A549 (cell line): ENCODE data around the gene AGAP5. TPM values are rescaled to one million over a fixed set of nuclear protein-coding genes. Genes with fewer than 3 reads are reported as not detected.
"Not testable (repeated sequence)": the region's sequence is repeated elsewhere in the genome, so short reads cannot be mapped to it uniquely, and the experiment has no call there.

ENCODE experiments used
- ATAC-seq, 2 experiments: fragments of 200-7000 bp in 1 of 2; fragments of >200 bp in 1 of 2; cut with Nextera tagmentation in 1 of 2; cut with Tn5 transposase in 1 of 2; 3 replicates each; pipeline versions ENCODE4 v1.8.0 to v1.9.1; 2018 to 2020; ENCODE audit warnings: mild to moderate bottlenecking in 1 of 2, moderate library complexity in 1 of 2
- CTCF ChIA-PET: fragments of 300-600 bp; sonication (Branson Sonifier 250); formaldehyde crosslinking; extraction: SDS; loops from one replicate; lab custom pipeline; 2021; ENCODE audit warnings: antibody characterized with exemption, inconsistent platforms; lab: Yijun Ruan, JAX
- POLR2A ChIA-PET: fragments of 350-600 bp; formaldehyde crosslinking; extraction: SDS; loops from one replicate; lab custom pipeline; 2021; ENCODE audit warnings: antibody characterized with exemption, inconsistent platforms; lab: Yijun Ruan, JAX
- DNase-seq, 2 experiments: peaks; one replicate each; pipeline versions ENCODE4 v3.0.0 to v3.0.0-alpha.2; 2011 to 2016; ENCODE audit warnings: low read depth in 1 of 2, low spot score in 1 of 2
- FAIRE-seq: peaks from 2 replicates; lab custom pipeline; 2011; peaks lifted over from hg19 to GRCh38; lab: Jason Lieb, UNC
- H3K27ac ChIP-seq, 2 experiments: fragments of >200 bp; sonication (Bioruptor Twin); formaldehyde crosslinking; 3 replicates each; pipeline ENCODE4 v1.5.1; 2016 to 2017
- H3K4me1 ChIP-seq: fragments of >200 bp; sonication (Bioruptor Twin); formaldehyde crosslinking; 3 replicates; pipeline ENCODE4 v1.6.1; 2016
- H3K4me2 ChIP-seq: fragments of >200 bp; sonication (Bioruptor Twin); formaldehyde crosslinking; 3 replicates; pipeline ENCODE4 v1.6.1; 2016
- H3K4me3 ChIP-seq: fragments of >200 bp; sonication (Bioruptor Twin); formaldehyde crosslinking; 3 replicates; pipeline ENCODE4 v1.5.1; 2016
- H3K9me3 ChIP-seq: fragments of >200 bp; sonication (Bioruptor Twin); formaldehyde crosslinking; 3 replicates; pipeline ENCODE4 v1.6.1; 2016
- BCL3 ChIP-seq: fragments of >200 bp; sonication (Bioruptor Twin); formaldehyde crosslinking; IDR thresholded peaks from 3 replicates; pipeline ENCODE4 v1.6.1; 2016
- CBX8 ChIP-seq: fragments of 200-600 bp; sonication (generic); IDR thresholded peaks from 2 replicates; pipeline ENCODE4 v1.6.1; 2016
- CTCF ChIP-seq: fragments of >200 bp; sonication (Bioruptor Twin); formaldehyde crosslinking; IDR thresholded peaks from 3 replicates; pipeline ENCODE4 v1.5.1; 2016
- ESRRA ChIP-seq: fragments of 150-350 bp; IDR thresholded peaks from 2 replicates; pipeline ENCODE4 v1.6.1; 2014; ENCODE audit warnings: mild to moderate bottlenecking, low read length, borderline replicate concordance
- HES2 ChIP-seq: fragments of >200 bp; sonication (Bioruptor Twin); formaldehyde crosslinking; IDR thresholded peaks from 2 replicates; pipeline ENCODE4 v1.6.1; 2016
- HOXB5 ChIP-seq: fragments of 250-450 bp; sonication (Bioruptor Pico); IDR thresholded peaks from 2 replicates; pipeline ENCODE4 v1.5.0; 2020; ENCODE audit warnings: mild to moderate bottlenecking, moderate library complexity
- JUN ChIP-seq, 2 experiments: fragments of >200 bp; sonication (Bioruptor Twin); formaldehyde crosslinking; IDR thresholded peaks; 2 replicates in 1 of 2; 3 replicates in 1 of 2; pipeline ENCODE4 v1.6.1; 2016 to 2017
- KDM1A ChIP-seq: fragments of 200-600 bp; sonication (generic); IDR thresholded peaks from 2 replicates; pipeline ENCODE4 v1.6.1; 2016; ENCODE audit warnings: low read depth, mild to moderate bottlenecking
- MAFK ChIP-seq: fragments of 450-650 bp; IDR thresholded peaks from 2 replicates; pipeline ENCODE4 v1.6.1; 2014; ENCODE audit not compliant: partially characterized antibody
- NPAS2 ChIP-seq: fragments of 250-450 bp; sonication (Bioruptor Pico); IDR thresholded peaks from 2 replicates; pipeline ENCODE4 v1.8.0; 2022; ENCODE audit warnings: mild to moderate bottlenecking, moderate library complexity, borderline replicate concordance
- RARB ChIP-seq: fragments of 250-450 bp; sonication (Bioruptor Pico); IDR thresholded peaks from 2 replicates; pipeline ENCODE4 v1.8.0; 2021; ENCODE audit warnings: mild to moderate bottlenecking, moderate library complexity
- SMC3 ChIP-seq: fragments of >200 bp; sonication (Bioruptor Twin); formaldehyde crosslinking; IDR thresholded peaks from 3 replicates; pipeline ENCODE4 v1.6.1; 2018; ENCODE audit warnings: inconsistent platforms
- SREBF2 ChIP-seq: fragments of 450-650 bp; IDR thresholded peaks from 2 replicates; pipeline ENCODE4 v1.6.1; 2014; ENCODE audit warnings: mild to moderate bottlenecking, moderate library complexity
- USF2 ChIP-seq: fragments of 450-650 bp; IDR thresholded peaks from 2 replicates; pipeline ENCODE4 v1.6.1; 2014; ENCODE audit warnings: antibody characterized with exemption
- ZC3H11A ChIP-seq: fragments of 450-650 bp; IDR thresholded peaks from 2 replicates; pipeline ENCODE4 v1.6.1; 2014; ENCODE audit warnings: antibody characterized with exemption, mild to moderate bottlenecking
- ZFP36 ChIP-seq: fragments of 450-650 bp; IDR thresholded peaks from 2 replicates; pipeline ENCODE4 v1.6.1; 2014; ENCODE audit warnings: borderline replicate concordance; ENCODE audit not compliant: partially characterized antibody
- WGBS: methylation state at CpG from one replicate; pipeline ENCODE4 v1.1.6; 2017; ENCODE audit errors: missing lambda C conversion rate; 5-methylcytosine and 5-hydroxymethylcytosine counted together
- polyA plus RNA-seq, 4 experiments: library from polyadenylated mRNA; depleted of rRNA in 3 of 4; stranded (reverse); fragments of >200 nt; fragmentation: RNase III in 1 of 4; extraction: RNeasy Plus Mini Kit Qiagen cat#74134 plus additional on column Dnase treatment in 1 of 4; gene quantifications; 2 replicates in 3 of 4; 3 replicates in 1 of 4; pipeline ENCODE4 v1.2.3, GENCODE V29; 2011 to 2017

AGAP5 gene
- polyA plus RNA-seq, 2 of the 4 experiments (the other 2 are of a cell fraction): 2.5 to 4.0 TPM

GRCh38 chr10:73665581-73665980 lies 32.3 kb downstream of the AGAP5 start:
- H3K9me3 ChIP-seq, H3K4me2 ChIP-seq, H3K4me1 ChIP-seq, H3K4me3 ChIP-seq, CTCF ChIA-PET, DNase-seq, H3K27ac ChIP-seq, ATAC-seq, POLR2A ChIA-PET, FAIRE-seq: not testable (repeated sequence)
- 88% methylated on average over 3 of the region's 3 CpGs for WGBS

- POLR2A ChIA-PET, H3K4me3 ChIP-seq, H3K4me1 ChIP-seq, DNase-seq, H3K9me3 ChIP-seq, H3K27ac ChIP-seq, FAIRE-seq, ATAC-seq, H3K4me2 ChIP-seq: not testable (repeated sequence)
- CTCF ChIA-PET: interaction anchor here (1.7 kb wide), 1 partner anchor 135 kb away, joined by 4 read pairs; no protein-coding TSS in a partner anchor
- WGBS: 79% methylated on average over 7 of the region's 13 CpGs
These were observed 33.5 kb downstream of the AGAP5 start for GRCh38 chr10:73664156-73665040.

GRCh38 chr10:73663621-73664020 lies 34.3 kb downstream of the AGAP5 start:
- H3K4me3 ChIP-seq, DNase-seq, FAIRE-seq, POLR2A ChIA-PET, H3K4me2 ChIP-seq, H3K9me3 ChIP-seq, H3K27ac ChIP-seq, ATAC-seq, H3K4me1 ChIP-seq: not testable (repeated sequence)
- WGBS: 61% methylated on average over 5 of the region's 10 CpGs
- CTCF ChIA-PET: interaction anchor here (1.7 kb wide), 1 partner anchor 135 kb away, joined by 4 read pairs; no protein-coding TSS in a partner anchor

- H3K27ac ChIP-seq, H3K4me1 ChIP-seq, DNase-seq, H3K4me3 ChIP-seq, CTCF ChIA-PET, POLR2A ChIA-PET, H3K4me2 ChIP-seq, ATAC-seq, FAIRE-seq, H3K9me3 ChIP-seq: not testable (repeated sequence)
- WGBS: 85% methylated on average over 7 of the region's 7 CpGs
These were observed 35.2 kb downstream of the AGAP5 start for GRCh38 chr10:73662705-73663104.

GRCh38 chr10:73655990-73656298 lies 42.0 kb downstream of the AGAP5 start, which contains the start of gene SYNPO2L:
Gene SYNPO2L, minus strand, starts transcription at chr10:73656029. Its CDS starts 107 bp downstream, at chr10:73655922.
- ATAC-seq (no peak), FAIRE-seq (no peak), DNase-seq (no peak)
- TF ChIP-seq HOXB5 (CRISPR knock-in tag) (no peak), BCL3 (no peak), CBX8 (no peak), ZC3H11A (no peak), MAFK (no peak), JUN (IDR thresholded peaks at IDR 0.05) (no peak), HES2 (no peak), ZFP36 (no peak), SMC3 (no peak), SREBF2 (no peak), CTCF (no peak), USF2 (no peak), NPAS2 (CRISPR knock-in tag) (no peak), RARB (CRISPR knock-in tag) (no peak), KDM1A (no peak), ESRRA (no peak)
- H3K27ac ChIP-seq: no peak within 1 kb of the TSS
- CTCF ChIA-PET: interaction anchor here (0.5 to 2.2 kb wide), 3 partner anchors 12 to 126 kb away, joined by 3 to 9 read pairs (median 5); no protein-coding TSS in a partner anchor
- POLR2A ChIA-PET: no interaction called here
- no peak within 1 kb of the TSS for H3K4me2 ChIP-seq
- 95% methylated on average over 5 of the region's 5 CpGs for WGBS
- 0 out of 3 replicates have a peak, but pooled peaks cover under 1% of the 10 kb centered on the region for H3K4me1 ChIP-seq
- no peak within 1 kb of the TSS for H3K4me3 ChIP-seq
- no peaks in the 10 kb centered on the region for H3K9me3 ChIP-seq
